Activated T-cell treated with anti-CD3 and anti-CD28 coated beads, Interleukin-2, amount 50 U/mL, for 1 hour (primary cell): ENCODE results near the gene TCF4.
"Not testable (repeated sequence)": the region's sequence is repeated elsewhere in the genome, so short reads cannot be mapped to it uniquely, and the experiment has no call there.

Source experiments
- DNase-seq: peaks from one replicate; pipeline ENCODE4 v3.0.0-alpha.2; 2020

Gene TCF4

GRCh38 chr18:55473058-55473457, 114.9 kb downstream of the TCF4 start:
- DNase-seq = no peak

DNA sequence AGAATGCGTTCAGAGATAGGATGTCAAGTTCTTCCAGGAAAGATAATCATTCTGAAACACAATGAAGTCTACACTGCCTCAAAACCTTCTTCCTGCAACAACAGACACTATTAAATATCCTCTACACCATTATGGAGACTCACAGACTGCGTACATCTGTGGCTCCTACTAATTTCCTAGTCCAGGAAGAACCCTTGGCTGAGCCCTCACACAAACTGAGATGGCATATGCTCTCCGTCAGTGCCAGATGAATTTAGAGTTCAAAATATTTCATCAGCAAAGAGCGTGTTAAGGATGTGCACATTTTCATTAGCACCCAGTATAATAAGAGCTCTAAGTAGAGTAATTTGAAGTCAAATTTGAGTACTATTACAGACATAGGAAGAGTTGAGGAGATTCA, 117.2 kb downstream of the TCF4 start:
- DNase-seq = no peak

- not testable (repeated sequence) for DNase-seq
Measured at GRCh38 chr18:55469134-55469533, 118.9 kb downstream of the TCF4 start.

GRCh38 chr18:55466789-55467188, 121.2 kb downstream of the TCF4 start:
- no peak for DNase-seq

GRCh38 chr18:55465313-55465712, 122.7 kb downstream of the TCF4 start:
- DNase-seq = no peak

- DNase-seq = no peak
Measured at GRCh38 chr18:55464581-55464980, 123.4 kb downstream of the TCF4 start.

DNA sequence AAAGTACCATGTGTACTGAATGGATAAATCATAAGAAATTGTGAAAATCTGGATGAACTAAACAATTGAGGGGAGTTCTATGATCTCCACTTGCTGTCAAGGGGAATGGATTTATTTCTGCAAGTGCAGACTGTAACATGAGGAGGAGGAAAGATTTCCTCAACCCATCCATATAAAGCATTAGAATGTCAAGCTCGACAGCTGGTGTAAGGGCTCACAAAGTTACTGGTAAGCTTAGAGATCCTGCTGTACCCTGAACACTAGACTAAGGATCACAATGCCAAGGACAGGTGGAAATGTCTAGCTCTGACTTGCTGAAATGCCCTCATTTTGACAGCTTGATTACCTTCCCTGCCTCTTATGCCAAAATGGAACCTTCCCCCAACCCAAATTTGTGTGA, 125.3 kb downstream of the TCF4 start:
- no peak for DNase-seq

- DNase-seq = no peak
Measured at GRCh38 chr18:55461848-55462247, 126.1 kb downstream of the TCF4 start.

GRCh38 chr18:55458456-55459203, 129.4 kb downstream of the TCF4 start:
- DNase-seq = no peak

DNA sequence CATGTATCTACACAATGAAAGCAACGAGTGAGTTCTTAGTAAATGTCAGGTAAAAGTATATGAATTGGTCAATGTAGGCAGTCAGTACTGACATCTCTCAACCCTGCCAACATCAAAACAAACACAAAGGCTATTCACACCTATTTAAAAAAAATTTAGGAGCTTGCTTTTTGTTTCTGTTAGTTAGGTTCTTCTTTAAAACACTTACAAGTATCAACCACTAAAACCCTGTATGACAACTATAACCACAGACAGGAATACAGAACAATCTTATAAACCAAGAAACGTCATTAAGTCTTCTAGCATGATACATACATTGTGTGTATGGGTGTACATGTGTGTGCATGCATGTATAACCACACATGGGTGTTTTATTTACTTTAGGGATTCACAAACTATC, 131.0 kb downstream of the TCF4 start:
- DNase-seq = no peak

GRCh38 chr18:55455938-55456337, 132.1 kb downstream of the TCF4 start:
- no peak for DNase-seq

GRCh38 chr18:55453186-55453585, 134.8 kb downstream of the TCF4 start:
- no peak for DNase-seq

GRCh38 chr18:55452123-55452611, 135.8 kb downstream of the TCF4 start:
- DNase-seq = no peak

DNA sequence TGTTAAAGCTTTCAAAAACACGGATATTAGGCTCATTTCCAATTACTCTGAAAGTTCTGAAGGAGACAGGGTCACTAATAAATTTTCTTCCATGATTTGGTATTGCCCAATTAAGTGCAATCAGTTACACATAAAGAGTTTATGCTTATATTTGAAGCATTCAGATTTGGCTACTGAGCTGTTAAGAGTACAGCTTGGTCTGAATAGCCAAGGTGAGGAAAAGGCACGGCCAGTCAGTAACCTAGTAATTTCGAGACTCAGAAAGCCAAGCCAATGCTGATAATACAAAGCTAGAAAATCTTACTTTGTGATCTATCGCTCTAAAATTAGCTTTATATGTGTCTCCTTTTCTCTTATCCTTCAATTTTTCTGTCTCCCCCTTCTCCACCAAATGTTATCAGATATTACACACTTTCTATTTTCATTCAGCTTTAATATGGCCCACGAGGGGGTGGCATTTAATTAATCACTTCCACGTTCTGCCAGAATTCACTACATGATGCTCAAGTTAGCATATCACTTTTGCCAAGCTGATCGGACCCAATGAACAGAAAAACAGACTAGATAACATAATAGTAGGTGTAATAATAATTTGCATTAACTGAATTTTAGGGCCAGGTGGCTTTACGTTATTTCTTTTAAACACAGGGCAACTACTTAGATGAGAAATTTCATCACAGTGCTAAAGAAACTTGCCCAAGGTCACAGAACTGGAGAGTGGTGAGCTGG, 138.4 kb downstream of the TCF4 start:
- DNase-seq = no peak

DNA sequence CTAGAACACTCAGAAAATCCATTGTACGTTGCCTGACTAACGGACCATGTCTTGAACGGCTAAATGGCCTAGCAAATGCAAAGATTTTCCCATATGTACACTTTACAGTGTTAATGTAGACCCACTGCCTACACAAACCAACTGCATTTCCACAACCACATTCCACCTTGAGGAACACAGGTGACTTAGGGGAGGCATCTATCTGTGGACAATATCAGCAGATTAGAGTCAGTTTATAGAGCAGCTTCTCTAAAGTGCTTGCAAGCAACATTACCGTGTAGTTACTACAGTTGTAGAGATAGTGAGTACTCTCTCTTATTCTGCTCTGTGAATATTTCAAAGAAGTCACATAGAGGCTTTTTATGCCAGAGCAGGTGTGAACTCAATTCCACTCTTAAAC, 139.6 kb downstream of the TCF4 start:
- DNase-seq = no peak

- no peak for DNase-seq
Measured at GRCh38 chr18:55447672-55448018, 140.3 kb downstream of the TCF4 start.

DNA sequence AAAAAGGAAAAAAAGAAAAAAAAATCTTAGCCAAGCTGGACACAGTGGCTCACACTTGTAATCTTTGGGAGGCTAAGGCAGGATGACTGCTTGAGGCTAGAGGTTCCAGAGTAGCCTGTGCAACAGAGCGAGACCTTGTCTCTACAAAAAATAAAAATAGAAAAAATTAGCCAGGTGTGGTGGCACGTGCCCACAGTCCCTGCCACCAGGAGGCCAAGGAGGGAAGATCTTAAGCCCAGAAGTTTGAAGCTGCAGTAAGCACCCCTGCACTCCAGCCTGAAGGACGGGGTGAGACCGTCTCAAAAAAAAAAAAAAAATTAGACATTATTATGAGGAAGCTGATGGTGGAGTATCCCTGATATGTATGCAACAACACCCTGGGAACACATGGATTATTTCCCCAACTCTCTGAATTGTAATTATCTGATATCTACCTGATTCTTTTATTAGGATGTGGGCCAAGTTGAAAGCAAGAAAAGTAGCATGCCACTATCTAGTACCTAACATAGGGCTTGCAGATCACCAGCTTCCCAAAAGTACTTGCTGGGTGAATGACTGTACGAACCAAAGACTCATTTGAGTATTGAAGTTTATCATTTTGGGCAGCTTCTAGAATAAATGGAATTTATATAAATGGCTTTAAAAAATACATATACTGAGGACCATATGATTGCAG, 140.9 kb downstream of the TCF4 start:
- no peak for DNase-seq

GRCh38 chr18:55444536-55444935, 143.5 kb downstream of the TCF4 start:
- no peak for DNase-seq

GRCh38 chr18:55443776-55444175, 144.2 kb downstream of the TCF4 start:
- DNase-seq = no peak

DNA sequence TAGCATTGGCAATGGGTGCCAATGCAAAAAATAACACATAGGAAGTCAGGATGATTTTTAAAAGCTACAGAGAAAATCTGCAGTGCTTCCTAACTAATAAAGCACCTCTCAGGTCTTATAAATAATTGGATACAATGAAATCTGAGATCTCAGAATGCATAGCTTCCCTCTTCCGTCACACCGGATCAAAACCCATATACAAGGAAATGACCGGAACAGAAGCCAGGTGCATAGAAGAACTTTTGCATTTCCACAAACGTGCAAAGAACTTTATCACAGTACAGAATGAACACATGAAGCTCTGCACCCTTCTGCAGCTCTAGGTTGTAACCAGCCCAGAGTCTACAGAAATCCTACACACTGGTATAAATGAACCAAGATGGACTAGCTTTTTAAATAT, 145.4 kb downstream of the TCF4 start:
- no peak for DNase-seq

GRCh38 chr18:55440988-55441387, 147.0 kb downstream of the TCF4 start:
- DNase-seq = no peak

DNA sequence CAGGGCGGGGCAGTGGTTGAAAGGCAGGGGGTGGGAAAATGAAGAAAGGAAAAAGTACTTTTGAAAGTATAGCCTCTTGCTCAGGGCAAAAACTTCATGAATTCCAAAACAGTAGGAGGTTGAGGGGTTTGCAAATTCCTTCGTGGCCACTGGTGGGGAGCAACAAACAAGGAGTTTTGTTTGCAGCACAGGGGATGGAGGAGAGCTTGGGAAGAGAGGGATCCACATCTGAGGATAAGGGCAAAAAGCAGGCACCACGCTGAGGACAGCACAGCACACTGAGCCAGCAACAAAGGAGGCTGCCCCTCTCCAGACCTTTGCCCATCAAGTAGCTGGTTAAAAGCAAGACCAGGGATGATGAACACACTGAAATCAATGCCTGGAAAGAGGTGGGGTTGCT, 148.9 kb downstream of the TCF4 start:
- DNase-seq = no peak

DNA sequence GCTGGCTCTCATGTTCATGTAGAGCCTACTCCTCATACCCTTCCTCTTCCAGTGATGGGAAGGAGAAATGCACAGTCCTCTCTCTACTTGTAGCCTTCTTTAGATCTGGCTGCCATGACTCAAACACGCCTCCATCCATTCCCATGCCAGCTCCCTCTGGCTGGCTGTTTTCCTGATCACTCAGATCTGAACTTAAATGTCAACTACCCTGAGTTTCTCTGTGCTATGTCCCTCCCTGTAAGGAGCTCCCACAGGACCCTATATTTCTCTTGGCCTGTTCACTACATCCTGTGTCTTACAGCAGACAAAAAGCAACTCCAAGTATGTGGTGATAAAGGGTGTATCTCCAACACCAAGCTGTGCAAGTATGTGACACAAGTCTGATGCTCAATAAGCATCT, 152.4 kb downstream of the TCF4 start:
- no peak for DNase-seq

DNA sequence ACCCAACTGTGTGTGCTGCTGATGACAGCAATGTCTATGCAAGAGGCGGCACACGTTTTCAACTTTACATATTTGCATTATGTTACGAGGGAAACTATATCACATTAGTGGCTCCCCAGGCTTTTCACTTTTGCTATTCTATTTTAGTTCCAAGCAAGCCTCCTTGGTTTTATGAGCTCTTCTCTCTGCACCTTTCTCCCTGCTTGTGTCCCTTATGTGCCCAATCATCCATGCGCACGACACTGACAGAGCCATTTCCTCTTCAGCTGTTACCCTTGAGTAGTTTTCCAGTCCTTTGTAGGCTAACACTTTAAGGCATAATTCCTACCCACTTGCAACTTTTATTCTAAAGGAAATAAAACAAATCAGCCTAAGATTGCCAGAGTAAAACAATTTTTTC, 154.3 kb downstream of the TCF4 start:
- no peak for DNase-seq
